IPS-20b (cell line): ENCODE measurements around the gene NRDE2.

Source experiments
- H3K27ac ChIP-seq: one replicate; pipeline ENCODE4 v1.5.1; 2013; ENCODE audit warnings: low read length
- H3K27me3 ChIP-seq: 2 replicates; pipeline ENCODE4 v1.6.1; 2013; ENCODE audit warnings: mild to moderate bottlenecking, low read length, inconsistent platforms; ENCODE audit not compliant: insufficient read depth
- H3K36me3 ChIP-seq: 2 replicates; pipeline ENCODE4 v1.6.1; 2013; ENCODE audit warnings: low read depth, mild to moderate bottlenecking, inconsistent platforms, low read length, moderate library complexity; ENCODE audit not compliant: insufficient read depth
- H3K4me1 ChIP-seq: 2 replicates; pipeline ENCODE4 v1.6.1; 2013; ENCODE audit warnings: mild to moderate bottlenecking, control low read depth, inconsistent platforms, low read length, moderate library complexity; ENCODE audit not compliant: insufficient read depth
- H3K4me3 ChIP-seq: 2 replicates; pipeline ENCODE4 v1.5.1; 2013; ENCODE audit warnings: mild to moderate bottlenecking, low read length, inconsistent platforms
- H3K9ac ChIP-seq: 2 replicates; pipeline ENCODE4 v1.6.1; 2013; ENCODE audit warnings: low read depth, mild to moderate bottlenecking, inconsistent platforms, low read length, moderate library complexity
- H3K9me3 ChIP-seq: 2 replicates; pipeline ENCODE4 v1.6.1; 2013; ENCODE audit warnings: mild to moderate bottlenecking, low read depth, low read length, inconsistent platforms; ENCODE audit not compliant: insufficient read depth

NRDE2 gene

GRCh38 chr14:90291699-90292098 is 40.0 kb downstream of the NRDE2 start:
- peaks cover 70% of the 10 kb centered on the region for H3K36me3 ChIP-seq
- H3K27me3 ChIP-seq, result no peaks in the 10 kb centered on the region
- 0 out of 2 replicates have a peak overlapping the region, but pooled peaks have one; percentile 10 for H3K9ac ChIP-seq
- H3K4me1 ChIP-seq, result peaks cover 9% of the 10 kb centered on the region; the same call in 1 of the 2 replicates
- H3K4me3 ChIP-seq, result no peak overlapping the region
- no peaks in the 10 kb centered on the region for H3K9me3 ChIP-seq
- H3K27ac ChIP-seq, result no peak overlapping the region

- 0 out of 2 replicates have a peak overlapping the region, but pooled peaks have one; percentile 10 for H3K9ac ChIP-seq
- no peaks in the 10 kb centered on the region for H3K9me3 ChIP-seq
- H3K36me3 ChIP-seq, result peaks cover 69% of the 10 kb centered on the region
- H3K4me3 ChIP-seq, result no peak overlapping the region
- H3K4me1 ChIP-seq, result peaks cover 9% of the 10 kb centered on the region; the same call in 1 of the 2 replicates
- H3K27me3 ChIP-seq, result no peaks in the 10 kb centered on the region
- peak overlapping the region; percentile 43 for H3K27ac ChIP-seq
Observed at GRCh38 chr14:90290337-90291011, 41.3 kb downstream of the NRDE2 start.

DNA sequence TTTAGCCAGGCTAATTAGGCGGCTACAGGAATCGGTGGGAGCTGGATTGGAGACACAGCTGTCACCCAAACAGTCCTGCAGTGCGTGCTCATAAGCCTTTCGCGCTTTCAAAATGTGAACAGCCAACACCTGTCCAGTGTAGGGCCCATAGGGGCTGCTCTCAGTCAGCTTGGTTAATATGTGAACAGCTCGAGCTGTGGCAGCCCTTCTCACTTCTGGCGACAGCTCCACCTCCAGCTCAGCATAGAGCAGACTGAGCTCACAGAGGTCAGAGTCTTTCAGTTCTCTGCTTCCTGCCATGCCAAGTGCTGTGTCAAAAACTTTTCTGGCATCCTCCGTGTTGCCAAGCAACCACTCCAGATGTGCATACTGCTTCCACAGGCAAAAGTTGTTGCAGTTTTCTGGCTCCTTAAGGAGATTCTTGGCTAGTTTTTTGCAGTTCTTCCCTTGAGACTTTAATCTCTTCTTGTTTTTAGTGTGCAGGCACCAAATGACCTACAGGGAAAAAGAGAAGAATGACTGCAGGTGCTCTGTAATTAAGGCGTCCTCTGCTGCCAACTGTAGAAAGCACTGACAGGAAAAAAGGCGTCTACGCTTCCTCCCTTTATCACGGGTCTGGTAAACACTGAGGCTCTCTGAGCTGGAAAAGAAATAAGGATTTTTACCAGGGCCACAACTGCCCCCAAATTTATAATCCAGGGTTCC is 42.9 kb downstream of the NRDE2 start:
- Histone ChIP-seq H3K9ac (no peak overlapping the region), H3K27ac (no peak overlapping the region), H3K36me3 (peaks cover 59% of the 10 kb centered on the region), H3K9me3 (no peaks in the 10 kb centered on the region), H3K4me1 (peaks cover 9% of the 10 kb centered on the region; the same call in 1 of the 2 replicates), H3K4me3 (no peak overlapping the region), H3K27me3 (no peaks in the 10 kb centered on the region)

DNA sequence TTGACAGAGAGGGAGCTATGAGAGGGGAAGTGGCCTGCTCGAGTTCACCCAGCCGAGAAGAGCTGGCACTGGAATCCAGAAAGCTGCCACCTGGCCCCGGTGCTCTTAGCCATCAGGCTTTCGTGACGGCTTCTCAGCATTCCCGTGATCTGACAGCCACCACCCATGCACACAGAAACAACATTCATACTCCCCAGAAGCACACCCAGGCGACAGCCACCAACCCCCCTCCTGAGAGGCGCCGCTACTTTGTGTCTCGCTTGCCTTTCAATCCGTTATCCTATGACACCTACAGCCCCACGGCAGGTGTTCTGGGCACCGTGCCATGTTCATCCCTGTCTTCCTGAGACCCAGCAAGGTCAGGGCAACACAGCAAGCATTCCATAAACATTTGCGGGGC is 44.0 kb downstream of the NRDE2 start:
- Histone ChIP-seq H3K4me3 (no peak overlapping the region), H3K36me3 (peaks cover 54% of the 10 kb centered on the region), H3K9ac (no peak overlapping the region), H3K27me3 (no peaks in the 10 kb centered on the region), H3K4me1 (peaks cover 9% of the 10 kb centered on the region; the same call in 1 of the 2 replicates), H3K27ac (no peak overlapping the region), H3K9me3 (no peaks in the 10 kb centered on the region)

DNA sequence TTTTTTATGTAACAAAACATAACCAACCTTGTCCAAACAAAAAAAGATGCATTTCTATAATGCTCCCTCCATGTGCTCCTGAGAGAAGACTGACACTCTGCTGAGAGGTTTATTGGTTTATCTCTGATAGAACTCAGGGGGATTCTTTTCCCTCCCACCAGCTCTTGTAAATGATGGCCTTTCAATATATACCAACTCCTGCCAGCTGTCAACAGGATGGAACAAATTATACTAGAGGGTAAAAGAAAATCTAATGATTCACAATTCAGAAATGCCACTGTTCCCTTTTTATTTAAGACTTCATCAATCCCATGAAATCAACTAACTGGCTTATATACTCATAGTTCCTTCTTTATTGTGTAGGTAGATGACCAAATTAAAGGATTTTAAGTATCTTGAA is 50.0 kb downstream of the NRDE2 start:
- Histone ChIP-seq H3K4me1 (no peaks in the 10 kb centered on the region), H3K36me3 (peaks cover 24% of the 10 kb centered on the region), H3K4me3 (no peak overlapping the region), H3K27me3 (no peaks in the 10 kb centered on the region), H3K27ac (no peak overlapping the region), H3K9ac (no peak overlapping the region), H3K9me3 (no peaks in the 10 kb centered on the region)

DNA sequence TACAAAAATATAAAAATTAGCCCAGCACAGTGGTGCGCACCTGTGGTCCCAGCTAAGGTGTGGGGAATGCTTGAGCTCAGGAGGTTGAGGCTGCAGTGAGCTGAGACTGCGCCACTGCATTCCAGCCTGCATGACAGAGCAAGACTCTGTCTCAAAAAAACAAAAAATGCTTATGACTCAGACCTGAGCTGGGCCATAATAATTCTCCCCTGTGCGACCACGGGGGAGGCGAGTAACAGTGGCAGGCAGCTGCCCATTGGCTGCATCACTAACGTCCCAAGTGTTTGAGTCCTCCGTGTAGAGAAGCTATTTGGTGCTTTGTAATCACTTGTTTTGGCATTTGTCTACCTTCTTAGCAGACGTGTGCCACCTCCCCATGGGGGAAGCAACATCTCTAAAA is 50.5 kb downstream of the NRDE2 start:
- no peaks in the 10 kb centered on the region for H3K9me3 ChIP-seq
- peaks cover 21% of the 10 kb centered on the region for H3K36me3 ChIP-seq
- H3K4me3 ChIP-seq, result no peak overlapping the region
- no peaks in the 10 kb centered on the region for H3K27me3 ChIP-seq
- no peak overlapping the region for H3K27ac ChIP-seq
- H3K4me1 ChIP-seq, result no peaks in the 10 kb centered on the region
- no peak overlapping the region for H3K9ac ChIP-seq

GRCh38 chr14:90280096-90280495 is 51.6 kb downstream of the NRDE2 start:
- Histone ChIP-seq H3K9ac (no peak overlapping the region), H3K4me1 (no peaks in the 10 kb centered on the region), H3K27me3 (no peaks in the 10 kb centered on the region), H3K36me3 (peaks cover 23% of the 10 kb centered on the region), H3K9me3 (no peaks in the 10 kb centered on the region), H3K4me3 (no peak overlapping the region), H3K27ac (no peak overlapping the region)

GRCh38 chr14:90278199-90279175 is 53.3 kb downstream of the NRDE2 start:
- no peaks in the 10 kb centered on the region for H3K27me3 ChIP-seq

GRCh38 chr14:90277581-90278198 is 54.1 kb downstream of the NRDE2 start:
- Histone ChIP-seq H3K9me3 (no peaks in the 10 kb centered on the region), H3K36me3 (peaks cover 41% of the 10 kb centered on the region), H3K4me3 (no peak overlapping the region), H3K9ac (no peak overlapping the region), H3K27me3 (no peaks in the 10 kb centered on the region), H3K4me1 (no peaks in the 10 kb centered on the region), H3K27ac (no peak overlapping the region)

More at GRCh38 chr14:90278199-90279175, 53.3 kb downstream of the NRDE2 start:
- Histone ChIP-seq H3K36me3 (peaks cover 34% of the 10 kb centered on the region), H3K27ac (no peak overlapping the region), H3K9me3 (no peaks in the 10 kb centered on the region), H3K4me1 (no peaks in the 10 kb centered on the region), H3K4me3 (no peak overlapping the region), H3K9ac (no peak overlapping the region)

- peaks cover 47% of the 10 kb centered on the region for H3K36me3 ChIP-seq
- H3K27me3 ChIP-seq, result no peaks in the 10 kb centered on the region
- H3K4me3 ChIP-seq, result no peak overlapping the region
- H3K27ac ChIP-seq, result no peak overlapping the region
- H3K9me3 ChIP-seq, result no peaks in the 10 kb centered on the region
- no peak overlapping the region for H3K9ac ChIP-seq
- no peaks in the 10 kb centered on the region for H3K4me1 ChIP-seq
Observed at GRCh38 chr14:90276646-90277367, 54.9 kb downstream of the NRDE2 start.
